Karpas-422 (cell line): ENCODE results near the gene MAGI3. TPM values are rescaled to one million over a fixed set of nuclear protein-coding genes. Genes with fewer than 3 reads are reported as not detected.
"Not testable (repeated sequence)": the region's sequence is repeated elsewhere in the genome, so short reads cannot be mapped to it uniquely, and the experiment has no call there.

ENCODE experiments used
- DNase-seq: peaks from one replicate; pipeline ENCODE4 v3.0.0-alpha.2; 2015
- H2AFZ ChIP-seq: fragments of 200-600 bp; sonication (generic); 2 replicates; pipeline ENCODE4 v1.6.1; 2014; ENCODE audit warnings: antibody characterized with exemption, low read length, mixed read lengths
- H3K27ac ChIP-seq: fragments of 200-600 bp; sonication (generic); 2 replicates; pipeline ENCODE4 v1.5.1; 2014; ENCODE audit warnings: mild to moderate bottlenecking, low read length, moderate library complexity
- H3K27me3 ChIP-seq: fragments of 200-600 bp; sonication (generic); 2 replicates; pipeline ENCODE4 v1.6.1; 2014; ENCODE audit warnings: low read length, mixed read lengths
- H3K36me3 ChIP-seq: fragments of 200-600 bp; sonication (generic); 2 replicates; pipeline ENCODE4 v1.6.1; 2014; ENCODE audit warnings: low read length, mixed read lengths; ENCODE audit not compliant: insufficient read depth
- H3K4me1 ChIP-seq: fragments of 200-600 bp; sonication (generic); 2 replicates; pipeline ENCODE4 v1.6.1; 2014; ENCODE audit warnings: mild to moderate bottlenecking, low read length, mixed read lengths
- H3K4me2 ChIP-seq: fragments of 200-600 bp; sonication (generic); 2 replicates; pipeline ENCODE4 v1.6.1; 2014; ENCODE audit warnings: low read length, low read depth, mild to moderate bottlenecking; ENCODE audit not compliant: poor library complexity, severe bottlenecking
- H3K4me3 ChIP-seq: fragments of 200-600 bp; sonication (generic); 2 replicates; pipeline ENCODE4 v1.5.1; 2014; ENCODE audit warnings: mild to moderate bottlenecking, antibody characterized with exemption, low read length, mixed read lengths
- H3K79me2 ChIP-seq: fragments of 200-600 bp; sonication (generic); 2 replicates; pipeline ENCODE4 v1.6.1; 2014; ENCODE audit warnings: mild to moderate bottlenecking, low read length, mixed read lengths
- H3K9ac ChIP-seq: fragments of 200-600 bp; sonication (generic); 2 replicates; pipeline ENCODE4 v1.6.0; 2014; ENCODE audit warnings: low read length
- H3K9me2 ChIP-seq: fragments of 200-600 bp; sonication (generic), shearing (Covaris generic); replicated peaks from 2 replicates; pipeline ENCODE4 v1.6.0; 2014; ENCODE audit warnings: mild to moderate bottlenecking, low read length, moderate library complexity; ENCODE audit not compliant: insufficient read depth
- H3K9me3 ChIP-seq: fragments of 300-700, 200-600 bp; sonication (generic); 2 replicates; pipeline ENCODE4 v1.6.1; 2014; ENCODE audit warnings: low read length, mixed read lengths
- H4K20me1 ChIP-seq: fragments of 200-600 bp; sonication (generic); 2 replicates; pipeline ENCODE4 v1.6.1; 2014; ENCODE audit warnings: mild to moderate bottlenecking, antibody characterized with exemption, low read length, low read depth; ENCODE audit not compliant: insufficient read depth
- total RNA-seq: library from RNA; depleted of rRNA; stranded (reverse); fragments of >200 nt; shearing (Covaris generic); gene quantifications from 2 replicates; pipeline ENCODE4 v1.2.3, GENCODE V29; 2014; ENCODE audit warnings: low replicate concordance

The MAGI3 gene
- total RNA-seq, 1 experiment from 2014 or later: not detected

- Histone ChIP-seq H3K27ac (no peak overlapping the region), H3K79me2 (no peaks in the 10 kb centered on the region), H4K20me1 (no peaks in the 10 kb centered on the region), H3K4me1 (no peaks in the 10 kb centered on the region), H3K4me3 (no peak overlapping the region), H2AFZ (no peak overlapping the region), H3K27me3 (no peaks in the 10 kb centered on the region), H3K36me3 (no peaks in the 10 kb centered on the region), H3K9me2 (no peaks in the 10 kb centered on the region), H3K9me3 (no peaks in the 10 kb centered on the region), H3K9ac (no peak overlapping the region), H3K4me2 (no peak overlapping the region)
- DNase-seq: no peak
Observed at GRCh38 chr1:113403065-113403464, 12.8 kb downstream of the MAGI3 start.

- H3K4me1 ChIP-seq: no peaks in the 10 kb centered on the region
- H3K4me3 ChIP-seq: no peak overlapping the region
- H3K27me3 ChIP-seq: no peaks in the 10 kb centered on the region
- no peaks in the 10 kb centered on the region for H3K36me3 ChIP-seq
- no peak overlapping the region for H3K4me2 ChIP-seq
- H4K20me1 ChIP-seq: no peaks in the 10 kb centered on the region
- H3K27ac ChIP-seq: no peak overlapping the region
- no peak for DNase-seq
- H3K9me2 ChIP-seq: no peaks in the 10 kb centered on the region
- H3K9me3 ChIP-seq: no peaks in the 10 kb centered on the region
- no peaks in the 10 kb centered on the region for H3K79me2 ChIP-seq
- H2AFZ ChIP-seq: no peak overlapping the region
- no peak overlapping the region for H3K9ac ChIP-seq
Observed at GRCh38 chr1:113405573-113405972, 15.3 kb downstream of the MAGI3 start.

GRCh38 chr1:113406149-113406548 lies 15.8 kb downstream of the MAGI3 start:
- not testable (repeated sequence) for H3K4me1 ChIP-seq, H3K9me2 ChIP-seq, H4K20me1 ChIP-seq, H3K36me3 ChIP-seq, H3K4me2 ChIP-seq, H3K4me3 ChIP-seq, H3K27me3 ChIP-seq, H3K9me3 ChIP-seq, H3K9ac ChIP-seq, H3K27ac ChIP-seq, H2AFZ ChIP-seq, H3K79me2 ChIP-seq, DNase-seq

- Histone ChIP-seq H3K4me3 (no peak overlapping the region), H4K20me1 (no peaks in the 10 kb centered on the region), H3K4me2 (no peak overlapping the region), H3K9ac (no peak overlapping the region), H3K27me3 (no peaks in the 10 kb centered on the region), H3K9me2 (no peaks in the 10 kb centered on the region), H3K4me1 (no peaks in the 10 kb centered on the region), H2AFZ (no peak overlapping the region), H3K36me3 (no peaks in the 10 kb centered on the region), H3K9me3 (no peaks in the 10 kb centered on the region), H3K27ac (no peak overlapping the region), H3K79me2 (no peaks in the 10 kb centered on the region)
- no peak for DNase-seq
Observed at GRCh38 chr1:113409363-113409762, 19.0 kb downstream of the MAGI3 start.

- not testable (repeated sequence) for H3K36me3 ChIP-seq, H4K20me1 ChIP-seq, H3K4me2 ChIP-seq, H3K27ac ChIP-seq, H3K9me3 ChIP-seq, H3K4me3 ChIP-seq, DNase-seq, H3K9ac ChIP-seq, H3K4me1 ChIP-seq, H3K27me3 ChIP-seq, H3K9me2 ChIP-seq, H3K79me2 ChIP-seq, H2AFZ ChIP-seq
Observed at GRCh38 chr1:113412020-113412419, 21.7 kb downstream of the MAGI3 start.

GRCh38 chr1:113415310-113416070 lies 25.2 kb downstream of the MAGI3 start:
- no peaks in the 10 kb centered on the region for H3K9me2 ChIP-seq
- no peak overlapping the region for H3K4me3 ChIP-seq
- no peaks in the 10 kb centered on the region for H3K79me2 ChIP-seq
- no peaks in the 10 kb centered on the region for H3K4me1 ChIP-seq
- H3K9ac ChIP-seq: no peak overlapping the region
- H4K20me1 ChIP-seq: no peaks in the 10 kb centered on the region
- no peak overlapping the region for H3K27ac ChIP-seq
- H2AFZ ChIP-seq: no peak overlapping the region
- DNase-seq: no peak
- H3K27me3 ChIP-seq: no peaks in the 10 kb centered on the region
- no peak overlapping the region for H3K4me2 ChIP-seq
- no peaks in the 10 kb centered on the region for H3K36me3 ChIP-seq
- H3K9me3 ChIP-seq: no peaks in the 10 kb centered on the region

- not testable (repeated sequence) for H3K9me2 ChIP-seq, H3K36me3 ChIP-seq, H3K9ac ChIP-seq, H3K9me3 ChIP-seq, H2AFZ ChIP-seq, H3K4me1 ChIP-seq, H3K4me3 ChIP-seq, H3K79me2 ChIP-seq, H3K27ac ChIP-seq, DNase-seq, H3K27me3 ChIP-seq, H3K4me2 ChIP-seq, H4K20me1 ChIP-seq
Observed at GRCh38 chr1:113416071-113416470, 25.8 kb downstream of the MAGI3 start.

GRCh38 chr1:113416496-113416895 lies 26.2 kb downstream of the MAGI3 start:
- Histone ChIP-seq H2AFZ (no peak overlapping the region), H3K4me3 (no peak overlapping the region), H3K79me2 (no peaks in the 10 kb centered on the region), H3K36me3 (no peaks in the 10 kb centered on the region), H3K9ac (no peak overlapping the region), H3K9me2 (no peaks in the 10 kb centered on the region), H3K27me3 (no peaks in the 10 kb centered on the region), H4K20me1 (no peaks in the 10 kb centered on the region), H3K27ac (no peak overlapping the region), H3K4me2 (no peak overlapping the region), H3K4me1 (no peaks in the 10 kb centered on the region), H3K9me3 (no peaks in the 10 kb centered on the region)
- no peak for DNase-seq
